ENCODE results near the gene TENT4B. TPM values are rescaled to one million over a fixed set of nuclear protein-coding genes. Genes with fewer than 3 reads are reported as not detected.

TENT4B gene
- total and polyA plus RNA-seq, 4 donors = 4.3 to 16.3 (median 8.4) TPM

DNA sequence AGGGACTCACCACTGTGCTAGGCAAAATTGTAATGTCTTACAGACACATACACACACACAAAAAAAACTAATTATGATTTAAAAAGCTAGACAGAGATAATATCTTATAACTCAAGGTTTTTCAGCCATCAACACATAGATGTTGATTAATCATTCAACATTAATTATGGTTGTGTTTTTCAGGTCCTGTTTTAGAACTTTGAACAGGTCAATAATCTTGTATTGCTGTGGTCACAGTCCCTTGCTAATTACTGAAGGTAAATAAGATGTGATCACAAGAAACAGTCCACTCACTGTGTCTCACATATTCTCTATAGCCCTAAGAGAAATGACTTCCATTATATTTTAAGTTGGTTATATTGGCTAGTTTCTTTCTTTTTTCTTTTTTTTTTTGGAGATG, 32.4 kb upstream of the TENT4B start:
- Histone ChIP-seq H3K27ac (ENCODE audit: low read depth in 1 of 2, low read length in 1 of 2) (no peak overlapping the region), H3K36me3 (ENCODE audit: control insufficient read depth in 4 of 4, insufficient read depth in 4 of 4, low read length in 4 of 4) (no peaks in the 10 kb centered on the region), H3K9ac (ENCODE audit: insufficient read depth in 1 of 2, low read length in 2 of 2) (no peak overlapping the region), H3K9me3 (ENCODE audit: control insufficient read depth in 4 of 4, insufficient read depth in 3 of 4, low read length in 3 of 4) (no peaks in the 10 kb centered on the region), H3K4me1 (ENCODE audit: control insufficient read depth in 5 of 5, insufficient read depth in 5 of 5, low read length in 5 of 5) (no peaks in the 10 kb centered on the region), H3K27me3 (ENCODE audit: control insufficient read depth in 3 of 3, insufficient read depth in 3 of 3, low read length in 2 of 3) (no peaks in the 10 kb centered on the region), H3K4me3 (no peak overlapping the region)
- TF ChIP-seq, protein P1, sequence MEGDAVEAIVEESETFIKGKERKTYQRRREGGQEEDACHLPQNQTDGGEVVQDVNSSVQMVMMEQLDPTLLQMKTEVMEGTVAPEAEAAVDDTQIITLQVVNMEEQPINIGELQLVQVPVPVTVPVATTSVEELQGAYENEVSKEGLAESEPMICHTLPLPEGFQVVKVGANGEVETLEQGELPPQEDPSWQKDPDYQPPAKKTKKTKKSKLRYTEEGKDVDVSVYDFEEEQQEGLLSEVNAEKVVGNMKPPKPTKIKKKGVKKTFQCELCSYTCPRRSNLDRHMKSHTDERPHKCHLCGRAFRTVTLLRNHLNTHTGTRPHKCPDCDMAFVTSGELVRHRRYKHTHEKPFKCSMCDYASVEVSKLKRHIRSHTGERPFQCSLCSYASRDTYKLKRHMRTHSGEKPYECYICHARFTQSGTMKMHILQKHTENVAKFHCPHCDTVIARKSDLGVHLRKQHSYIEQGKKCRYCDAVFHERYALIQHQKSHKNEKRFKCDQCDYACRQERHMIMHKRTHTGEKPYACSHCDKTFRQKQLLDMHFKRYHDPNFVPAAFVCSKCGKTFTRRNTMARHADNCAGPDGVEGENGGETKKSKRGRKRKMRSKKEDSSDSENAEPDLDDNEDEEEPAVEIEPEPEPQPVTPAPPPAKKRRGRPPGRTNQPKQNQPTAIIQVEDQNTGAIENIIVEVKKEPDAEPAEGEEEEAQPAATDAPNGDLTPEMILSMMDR (IDR thresholded peaks at IDR 0.05; ENCODE audit: control extremely low read depth, extremely low read depth) = no peak
- no peak for ATAC-seq (ENCODE audit: insufficient read depth, low FRiP score)
- DNase-seq = no peak

DNA sequence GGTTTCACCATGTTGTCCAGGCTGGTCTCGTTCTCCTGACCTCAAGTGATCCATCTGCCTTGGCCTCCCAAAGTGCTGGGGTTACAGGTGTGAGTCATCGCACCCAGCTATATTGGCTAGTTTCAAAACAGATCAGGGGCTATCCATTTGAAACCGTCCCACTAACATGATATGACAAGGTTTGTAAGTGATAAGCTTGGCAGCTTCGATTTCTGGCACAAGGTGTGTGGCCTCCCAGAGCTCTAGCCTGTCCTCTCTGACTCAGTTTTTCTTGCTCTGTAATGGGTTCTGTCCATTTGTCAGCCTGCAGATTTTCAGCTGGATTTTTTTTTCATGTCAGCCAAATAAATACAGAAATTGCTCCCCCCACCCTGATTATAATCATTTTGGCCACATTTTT, 31.8 kb upstream of the TENT4B start:
- Histone ChIP-seq H3K4me3 (no peak overlapping the region), H3K9me3 (ENCODE audit: control insufficient read depth in 4 of 4, insufficient read depth in 3 of 4, low read length in 3 of 4) (no peaks in the 10 kb centered on the region), H3K9ac (ENCODE audit: insufficient read depth in 1 of 2, low read length in 2 of 2) (no peak overlapping the region), H3K27ac (ENCODE audit: low read depth in 1 of 2, low read length in 1 of 2) (no peak overlapping the region), H3K4me1 (ENCODE audit: control insufficient read depth in 5 of 5, insufficient read depth in 5 of 5, low read length in 5 of 5) (no peaks in the 10 kb centered on the region), H3K27me3 (ENCODE audit: control insufficient read depth in 3 of 3, insufficient read depth in 3 of 3, low read length in 2 of 3) (no peaks in the 10 kb centered on the region), H3K36me3 (ENCODE audit: control insufficient read depth in 4 of 4, insufficient read depth in 4 of 4, low read length in 4 of 4) (no peaks in the 10 kb centered on the region)
- no peak for ATAC-seq (ENCODE audit: insufficient read depth, low FRiP score)
- 87 to 89% methylated on average over 4 of the region's 4 CpGs for WGBS, 2 donors
- DNase-seq = no peak
- TF ChIP-seq, protein P1 (IDR thresholded peaks at IDR 0.05; ENCODE audit: control extremely low read depth, extremely low read depth) = no peak

DNA sequence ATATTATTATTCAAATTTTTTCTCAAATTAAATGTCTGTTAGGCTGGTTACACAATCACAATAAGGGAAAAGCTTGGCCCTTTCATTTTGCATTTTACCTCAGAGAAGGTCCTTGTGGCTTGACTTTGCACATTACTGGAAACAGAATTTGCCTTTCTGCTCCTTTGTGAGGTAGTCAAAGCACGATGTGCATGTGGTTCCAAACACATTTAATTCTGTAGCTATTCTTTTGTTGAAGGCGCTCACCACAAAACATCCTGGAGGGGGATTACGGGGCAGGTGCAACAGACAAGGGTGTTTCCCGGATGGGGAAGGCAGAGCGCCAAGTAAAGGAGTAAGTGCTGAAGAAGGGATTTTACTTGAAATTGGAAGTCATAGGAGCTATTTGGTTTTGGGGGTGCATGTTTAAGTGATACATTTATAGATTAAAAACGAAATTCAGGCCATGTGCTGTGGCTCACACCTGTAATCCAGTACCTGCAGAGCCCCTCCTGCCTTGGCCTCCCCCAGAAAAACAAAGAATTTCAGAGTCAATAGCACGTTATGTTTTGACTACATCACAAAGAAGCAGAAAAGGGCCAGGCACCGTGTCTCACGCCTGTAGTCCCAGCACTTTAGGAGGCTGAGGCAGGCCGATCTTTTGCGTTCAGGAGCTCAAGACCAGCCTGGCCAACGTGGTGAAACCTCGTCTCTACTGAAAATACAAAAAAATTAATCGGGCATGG, 31.2 kb upstream of the TENT4B start:
- 72 to 78% methylated on average over 14 of the region's 14 CpGs for WGBS, 2 donors
- Histone ChIP-seq H3K27me3 (ENCODE audit: control insufficient read depth in 3 of 3, insufficient read depth in 3 of 3, low read length in 2 of 3) (no peaks in the 10 kb centered on the region), H3K4me1 (ENCODE audit: control insufficient read depth in 5 of 5, insufficient read depth in 5 of 5, low read length in 5 of 5) (no peaks in the 10 kb centered on the region), H3K36me3 (ENCODE audit: control insufficient read depth in 4 of 4, insufficient read depth in 4 of 4, low read length in 4 of 4) (no peaks in the 10 kb centered on the region), H3K9ac (ENCODE audit: insufficient read depth in 1 of 2, low read length in 2 of 2) (no peak overlapping the region), H3K4me3 (no peak overlapping the region), H3K9me3 (ENCODE audit: control insufficient read depth in 4 of 4, insufficient read depth in 3 of 4, low read length in 3 of 4) (no peaks in the 10 kb centered on the region), H3K27ac (ENCODE audit: low read depth in 1 of 2, low read length in 1 of 2) (no peak overlapping the region)
- TF ChIP-seq, protein P1 (IDR thresholded peaks at IDR 0.05; ENCODE audit: control extremely low read depth, extremely low read depth) = no peak
- no peak for ATAC-seq (ENCODE audit: insufficient read depth, low FRiP score)
- DNase-seq = no peak

DNA sequence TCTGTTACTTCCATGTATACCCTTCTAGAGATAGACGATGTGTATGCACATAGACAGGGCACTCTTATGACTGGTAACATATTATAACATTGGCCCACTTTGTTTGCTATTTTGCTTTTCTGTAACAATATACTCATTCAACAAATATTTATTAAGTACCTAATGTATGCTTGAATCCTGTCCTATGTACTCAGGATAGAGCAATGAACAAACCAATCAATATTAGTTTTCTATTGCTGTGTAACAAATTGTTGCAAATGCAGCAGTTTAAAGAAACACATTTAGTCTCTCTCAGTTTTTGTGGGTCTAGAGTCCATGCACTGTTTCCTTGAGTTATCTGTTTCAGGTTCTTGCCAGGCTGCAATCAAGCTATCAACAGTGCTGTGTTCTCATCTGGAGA, 29.7 kb upstream of the TENT4B start:
- Histone ChIP-seq H3K27me3 (ENCODE audit: control insufficient read depth in 3 of 3, insufficient read depth in 3 of 3, low read length in 2 of 3) (no peaks in the 10 kb centered on the region), H3K4me1 (ENCODE audit: control insufficient read depth in 5 of 5, insufficient read depth in 5 of 5, low read length in 5 of 5) (no peaks in the 10 kb centered on the region), H3K9ac (ENCODE audit: insufficient read depth in 1 of 2, low read length in 2 of 2) (no peak overlapping the region), H3K9me3 (ENCODE audit: control insufficient read depth in 4 of 4, insufficient read depth in 3 of 4, low read length in 3 of 4) (no peaks in the 10 kb centered on the region), H3K27ac (ENCODE audit: low read depth in 1 of 2, low read length in 1 of 2) (no peak overlapping the region), H3K4me3 (no peak overlapping the region), H3K36me3 (ENCODE audit: control insufficient read depth in 4 of 4, insufficient read depth in 4 of 4, low read length in 4 of 4) (no peaks in the 10 kb centered on the region)
- TF ChIP-seq, protein P1 (IDR thresholded peaks at IDR 0.05; ENCODE audit: control extremely low read depth, extremely low read depth) = no peak
- no peak for DNase-seq
- ATAC-seq (ENCODE audit: insufficient read depth, low FRiP score) = no peak
- WGBS, 2 donors = 96 to 98% methylated on average over 1 of the region's 1 CpG

Measured in lung (tissue), 12 donors.